Activated naive CD8-positive, alpha-beta T cell treated with anti-CD3 and anti-CD28 coated beads, Interleukin-2, amount 10 ng/mL, durations not matched to agents 7 days and 5 days (primary cell): Measurements from ENCODE around the gene PPM1J. TPM values are rescaled to one million over a fixed set of nuclear protein-coding genes. Genes with fewer than 3 reads are reported as not detected.
"Not testable (repeated sequence)": the region's sequence is repeated elsewhere in the genome, so short reads cannot be mapped to it uniquely, and the experiment has no call there.

Source experiments
- ATAC-seq: fragments of 150-1000 bp; cut with Tn5 transposase; one replicate; pipeline ENCODE4 v1.10.0; 2021; ENCODE audit warnings: low read depth, moderate library complexity
- POLR2A ChIA-PET: fragments of 350-600 bp; sonication (Branson Sonifier 250); formaldehyde crosslinking; loops from one replicate; lab custom pipeline; 2021; ENCODE audit warnings: antibody characterized with exemption; lab: Charles Lee
- DNase-seq: peaks from one replicate; pipeline ENCODE4 v3.0.0; 2021
- H3K27ac Mint-ChIP-seq: one replicate; pipeline ENCODE4 v1.8.0; 2022; ENCODE audit warnings: mild to moderate bottlenecking, mixed read lengths
- H3K27me3 Mint-ChIP-seq: one replicate; pipeline ENCODE4 v1.8.0; 2022; ENCODE audit warnings: mild to moderate bottlenecking, moderate library complexity, mixed read lengths
- H3K36me3 Mint-ChIP-seq: one replicate; pipeline ENCODE4 v1.8.0; 2021; ENCODE audit warnings: mild to moderate bottlenecking, mixed read lengths
- H3K4me1 Mint-ChIP-seq: one replicate; pipeline ENCODE4 v1.8.0; 2021; ENCODE audit warnings: mixed read lengths
- H3K4me3 Mint-ChIP-seq: one replicate; pipeline ENCODE4 v1.8.0; 2022; ENCODE audit warnings: mild to moderate bottlenecking, moderate library complexity, mixed read lengths
- H3K9me3 Mint-ChIP-seq: one replicate; pipeline ENCODE4 v1.8.0; 2021; ENCODE audit warnings: mixed read lengths
- total RNA-seq, 2 experiments: library from RNA; stranded (reverse); gene quantifications; one replicate each; pipeline ENCODE4 v1.2.3, GENCODE V29; 2021

Gene PPM1J
- total RNA-seq, 2 experiments from 2014 or later = 0.25 TPM; not detected in 1

- DNase-seq, H3K36me3 Mint-ChIP-seq, H3K4me1 Mint-ChIP-seq, ATAC-seq, H3K4me3 Mint-ChIP-seq, H3K27me3 Mint-ChIP-seq, H3K27ac Mint-ChIP-seq, H3K9me3 Mint-ChIP-seq: not testable (repeated sequence)
- POLR2A ChIA-PET = interaction anchor here (0.7 kb wide), 1 partner anchor 1085 kb away, joined by 3 read pairs; no protein-coding TSS in a partner anchor
Observed at GRCh38 chr1:112729011-112729410, 13.9 kb upstream of the PPM1J start.

- H3K27ac Mint-ChIP-seq, ATAC-seq, H3K36me3 Mint-ChIP-seq, POLR2A ChIA-PET, H3K4me1 Mint-ChIP-seq, DNase-seq, H3K4me3 Mint-ChIP-seq, H3K27me3 Mint-ChIP-seq, H3K9me3 Mint-ChIP-seq: not testable (repeated sequence)
Observed at GRCh38 chr1:112728306-112728971, 13.3 kb upstream of the PPM1J start.

GRCh38 chr1:112727716-112728115 lies 12.6 kb upstream of the PPM1J start:
- Mint-ChIP-seq H3K9me3 (no peaks in the 10 kb centered on the region), H3K27ac (no peak overlapping the region), H3K4me3 (no peak overlapping the region), H3K4me1 (peaks cover 6% of the 10 kb centered on the region), H3K27me3 (peaks cover 6% of the 10 kb centered on the region), H3K36me3 (no peaks in the 10 kb centered on the region)
- DNase-seq (no peak), ATAC-seq (no peak)
- POLR2A ChIA-PET = no interaction called here

GRCh38 chr1:112724240-112724639 lies 9.1 kb upstream of the PPM1J start:
- H3K36me3 Mint-ChIP-seq, H3K4me3 Mint-ChIP-seq, DNase-seq, H3K4me1 Mint-ChIP-seq, ATAC-seq, H3K27ac Mint-ChIP-seq, H3K9me3 Mint-ChIP-seq, POLR2A ChIA-PET: not testable (repeated sequence)
- H3K27me3 Mint-ChIP-seq = peaks cover 28% of the 10 kb centered on the region

GRCh38 chr1:112723511-112723839 lies 8.3 kb upstream of the PPM1J start:
- POLR2A ChIA-PET = no interaction called here
- Mint-ChIP-seq H3K27me3 (peaks cover 33% of the 10 kb centered on the region), H3K4me1 (peaks cover 10% of the 10 kb centered on the region), H3K36me3 (no peaks in the 10 kb centered on the region), H3K27ac (no peak overlapping the region), H3K4me3 (peak overlapping the region; percentile 29), H3K9me3 (no peaks in the 10 kb centered on the region)
- no peak for DNase-seq
- no peak for ATAC-seq

GRCh38 chr1:112722601-112723510 lies 7.7 kb upstream of the PPM1J start:
- DNase-seq (peak; percentile 41), ATAC-seq (no peak)
- H3K4me1 Mint-ChIP-seq = peaks cover 10% of the 10 kb centered on the region
- peak overlapping the region; percentile 61 for H3K4me3 Mint-ChIP-seq
- H3K9me3 Mint-ChIP-seq = no peaks in the 10 kb centered on the region
- no peaks in the 10 kb centered on the region for H3K36me3 Mint-ChIP-seq
- H3K27me3 Mint-ChIP-seq = peaks cover 34% of the 10 kb centered on the region
- POLR2A ChIA-PET = no interaction called here
- H3K27ac Mint-ChIP-seq = no peak overlapping the region

GRCh38 chr1:112721966-112722524 lies 6.9 kb upstream of the PPM1J start:
- ATAC-seq = no peak
- H3K4me3 Mint-ChIP-seq = no peak overlapping the region

GRCh38 chr1:112721294-112721693 lies 6.2 kb upstream of the PPM1J start:
- DNase-seq, POLR2A ChIA-PET, H3K27ac Mint-ChIP-seq, ATAC-seq, H3K9me3 Mint-ChIP-seq, H3K36me3 Mint-ChIP-seq, H3K4me3 Mint-ChIP-seq: not testable (repeated sequence)
- Mint-ChIP-seq H3K27me3 (peaks cover 34% of the 10 kb centered on the region), H3K4me1 (peaks cover 11% of the 10 kb centered on the region)

More at GRCh38 chr1:112721966-112722524, 6.9 kb upstream of the PPM1J start:
- no peak for DNase-seq
- Mint-ChIP-seq H3K27me3 (peaks cover 34% of the 10 kb centered on the region), H3K9me3 (no peaks in the 10 kb centered on the region), H3K27ac (no peak overlapping the region), H3K4me1 (peaks cover 10% of the 10 kb centered on the region), H3K36me3 (no peaks in the 10 kb centered on the region)
- POLR2A ChIA-PET = no interaction called here

GRCh38 chr1:112720800-112721199 lies 5.7 kb upstream of the PPM1J start:
- POLR2A ChIA-PET = no interaction called here

GRCh38 chr1:112719706-112720105 lies 4.6 kb upstream of the PPM1J start:
- POLR2A ChIA-PET = no interaction called here
- DNase-seq (no peak), ATAC-seq (no peak)
- Mint-ChIP-seq H3K4me1 (peaks cover 19% of the 10 kb centered on the region), H3K4me3 (no peak overlapping the region), H3K36me3 (no peaks in the 10 kb centered on the region), H3K9me3 (no peaks in the 10 kb centered on the region), H3K27me3 (peaks cover 34% of the 10 kb centered on the region), H3K27ac (no peak overlapping the region)

More at GRCh38 chr1:112720800-112721199, 5.7 kb upstream of the PPM1J start:
- H3K27me3 Mint-ChIP-seq = peaks cover 34% of the 10 kb centered on the region
- H3K4me1 Mint-ChIP-seq = peaks cover 16% of the 10 kb centered on the region
- H3K36me3 Mint-ChIP-seq = no peaks in the 10 kb centered on the region
- no peak overlapping the region for H3K27ac Mint-ChIP-seq
- ATAC-seq (no peak), DNase-seq (no peak)
- no peaks in the 10 kb centered on the region for H3K9me3 Mint-ChIP-seq
- H3K4me3 Mint-ChIP-seq = no peak overlapping the region

GRCh38 chr1:112718691-112719418 lies 3.7 kb upstream of the PPM1J start:
- peaks cover 42% of the 10 kb centered on the region for H3K27me3 Mint-ChIP-seq
- ATAC-seq (peak; percentile 24), DNase-seq (peak; percentile 88)
- H3K4me1 Mint-ChIP-seq = peaks cover 23% of the 10 kb centered on the region
- POLR2A ChIA-PET = no interaction called here
- no peaks in the 10 kb centered on the region for H3K9me3 Mint-ChIP-seq
- H3K36me3 Mint-ChIP-seq = no peaks in the 10 kb centered on the region
- H3K27ac Mint-ChIP-seq = no peak overlapping the region
- H3K4me3 Mint-ChIP-seq = no peak overlapping the region

GRCh38 chr1:112717263-112717873 lies 2.2 kb upstream of the PPM1J start:
- Mint-ChIP-seq H3K4me3 (no peak overlapping the region), H3K36me3 (no peaks in the 10 kb centered on the region), H3K27me3 (peaks cover 48% of the 10 kb centered on the region), H3K9me3 (no peaks in the 10 kb centered on the region), H3K27ac (no peak overlapping the region), H3K4me1 (peaks cover 17% of the 10 kb centered on the region)
- POLR2A ChIA-PET = interaction anchor here (0.5 kb wide), 1 partner anchor 362 kb away, joined by 3 read pairs; no protein-coding TSS in a partner anchor
- DNase-seq = no peak
- ATAC-seq = no peak
